ENCODE results near the gene ITGA1.

DNA sequence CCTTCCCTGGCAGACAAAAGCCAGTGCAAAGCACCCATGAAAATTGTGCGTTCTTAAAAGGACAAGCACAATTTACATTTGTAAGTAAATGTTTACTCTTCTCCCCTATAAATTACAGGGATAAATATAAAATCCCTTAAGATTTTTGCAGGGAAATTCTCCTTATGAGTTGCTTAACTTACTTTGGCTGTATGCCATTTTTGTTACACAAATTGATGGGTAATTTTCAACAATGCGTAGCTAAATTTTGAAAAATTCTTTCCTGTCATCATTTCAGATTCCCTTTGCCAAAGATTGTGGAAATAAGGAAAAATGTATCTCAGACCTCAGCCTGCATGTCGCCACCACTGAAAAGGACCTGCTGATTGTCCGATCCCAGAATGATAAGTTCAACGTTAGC is 137.3 kb downstream of the ITGA1 start:
- TF ChIP-seq POLR2A (IDR thresholded peaks at IDR 0.05), result no peak
- TF ChIP-seq, protein P1, sequence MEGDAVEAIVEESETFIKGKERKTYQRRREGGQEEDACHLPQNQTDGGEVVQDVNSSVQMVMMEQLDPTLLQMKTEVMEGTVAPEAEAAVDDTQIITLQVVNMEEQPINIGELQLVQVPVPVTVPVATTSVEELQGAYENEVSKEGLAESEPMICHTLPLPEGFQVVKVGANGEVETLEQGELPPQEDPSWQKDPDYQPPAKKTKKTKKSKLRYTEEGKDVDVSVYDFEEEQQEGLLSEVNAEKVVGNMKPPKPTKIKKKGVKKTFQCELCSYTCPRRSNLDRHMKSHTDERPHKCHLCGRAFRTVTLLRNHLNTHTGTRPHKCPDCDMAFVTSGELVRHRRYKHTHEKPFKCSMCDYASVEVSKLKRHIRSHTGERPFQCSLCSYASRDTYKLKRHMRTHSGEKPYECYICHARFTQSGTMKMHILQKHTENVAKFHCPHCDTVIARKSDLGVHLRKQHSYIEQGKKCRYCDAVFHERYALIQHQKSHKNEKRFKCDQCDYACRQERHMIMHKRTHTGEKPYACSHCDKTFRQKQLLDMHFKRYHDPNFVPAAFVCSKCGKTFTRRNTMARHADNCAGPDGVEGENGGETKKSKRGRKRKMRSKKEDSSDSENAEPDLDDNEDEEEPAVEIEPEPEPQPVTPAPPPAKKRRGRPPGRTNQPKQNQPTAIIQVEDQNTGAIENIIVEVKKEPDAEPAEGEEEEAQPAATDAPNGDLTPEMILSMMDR (IDR thresholded peaks at IDR 0.05), result no peak
